AG10803 (cell line): Measurements from ENCODE around the gene DENND1A.

Experiments
- DNase-seq: peaks from one replicate; pipeline ENCODE4 v3.0.0; 2010; ENCODE audit warnings: low read depth
- H3K4me3 ChIP-seq: 2 replicates; pipeline ENCODE4 v1.5.1; 2011; ENCODE audit warnings: mild to moderate bottlenecking, low read length, control low read depth
- TF ChIP-seq, protein P1 (sequence below): conservative IDR thresholded peaks from 2 replicates; pipeline ENCODE4 v1.5.1; 2011; ENCODE audit warnings: mild to moderate bottlenecking, low read length, control low read depth, inconsistent platforms

DENND1A gene

DNA sequence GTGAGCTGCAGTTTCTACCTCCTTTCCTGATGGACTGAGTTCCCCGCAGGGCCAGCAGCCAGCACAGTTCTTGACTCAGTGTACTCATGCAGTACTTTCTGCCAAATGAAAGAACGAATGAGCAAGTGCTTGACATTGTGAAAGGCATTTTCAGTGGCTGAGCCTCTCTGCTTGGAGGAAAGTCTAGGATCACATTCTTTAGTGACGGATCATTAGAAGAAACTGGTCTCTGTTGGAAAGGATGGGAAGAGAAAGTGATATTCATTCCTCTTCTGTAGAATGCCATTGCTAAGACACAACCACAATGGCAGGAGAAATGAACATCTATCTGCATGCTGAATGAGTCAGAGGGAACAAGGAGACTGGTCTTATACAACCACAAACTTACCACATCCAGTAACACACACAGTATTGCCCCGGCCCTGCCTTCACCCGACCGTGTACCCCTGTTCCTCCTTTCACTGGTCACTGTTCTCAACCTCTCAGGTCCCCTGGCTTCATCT is 367.0 kb downstream of the DENND1A start:
- H3K4me3 ChIP-seq: no peak overlapping the region
- TF ChIP-seq, protein P1, sequence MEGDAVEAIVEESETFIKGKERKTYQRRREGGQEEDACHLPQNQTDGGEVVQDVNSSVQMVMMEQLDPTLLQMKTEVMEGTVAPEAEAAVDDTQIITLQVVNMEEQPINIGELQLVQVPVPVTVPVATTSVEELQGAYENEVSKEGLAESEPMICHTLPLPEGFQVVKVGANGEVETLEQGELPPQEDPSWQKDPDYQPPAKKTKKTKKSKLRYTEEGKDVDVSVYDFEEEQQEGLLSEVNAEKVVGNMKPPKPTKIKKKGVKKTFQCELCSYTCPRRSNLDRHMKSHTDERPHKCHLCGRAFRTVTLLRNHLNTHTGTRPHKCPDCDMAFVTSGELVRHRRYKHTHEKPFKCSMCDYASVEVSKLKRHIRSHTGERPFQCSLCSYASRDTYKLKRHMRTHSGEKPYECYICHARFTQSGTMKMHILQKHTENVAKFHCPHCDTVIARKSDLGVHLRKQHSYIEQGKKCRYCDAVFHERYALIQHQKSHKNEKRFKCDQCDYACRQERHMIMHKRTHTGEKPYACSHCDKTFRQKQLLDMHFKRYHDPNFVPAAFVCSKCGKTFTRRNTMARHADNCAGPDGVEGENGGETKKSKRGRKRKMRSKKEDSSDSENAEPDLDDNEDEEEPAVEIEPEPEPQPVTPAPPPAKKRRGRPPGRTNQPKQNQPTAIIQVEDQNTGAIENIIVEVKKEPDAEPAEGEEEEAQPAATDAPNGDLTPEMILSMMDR: no peak
- peak; percentile 97 for DNase-seq

DNA sequence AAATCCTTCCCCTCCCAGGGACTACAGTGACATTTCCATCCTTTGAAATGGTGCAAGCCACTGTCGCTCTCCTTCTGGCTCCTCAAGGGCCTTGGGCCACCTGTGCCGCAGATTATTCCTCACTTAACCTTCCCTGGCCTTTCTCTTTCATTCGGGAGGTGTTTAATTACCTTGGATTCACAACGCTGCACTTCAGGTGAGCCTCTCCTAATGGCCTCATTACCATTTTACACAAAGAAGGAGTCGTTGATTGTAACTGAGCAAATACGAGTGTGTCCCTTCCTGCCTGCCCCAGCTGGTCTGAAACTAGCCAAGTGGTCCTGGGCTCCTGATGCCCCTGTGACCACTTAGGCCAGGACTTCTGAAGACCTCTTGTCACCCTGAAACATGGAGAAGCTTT is 368.9 kb downstream of the DENND1A start:
- TF ChIP-seq, protein P1: no peak
- no peak for DNase-seq
- no peak overlapping the region for H3K4me3 ChIP-seq

DNA sequence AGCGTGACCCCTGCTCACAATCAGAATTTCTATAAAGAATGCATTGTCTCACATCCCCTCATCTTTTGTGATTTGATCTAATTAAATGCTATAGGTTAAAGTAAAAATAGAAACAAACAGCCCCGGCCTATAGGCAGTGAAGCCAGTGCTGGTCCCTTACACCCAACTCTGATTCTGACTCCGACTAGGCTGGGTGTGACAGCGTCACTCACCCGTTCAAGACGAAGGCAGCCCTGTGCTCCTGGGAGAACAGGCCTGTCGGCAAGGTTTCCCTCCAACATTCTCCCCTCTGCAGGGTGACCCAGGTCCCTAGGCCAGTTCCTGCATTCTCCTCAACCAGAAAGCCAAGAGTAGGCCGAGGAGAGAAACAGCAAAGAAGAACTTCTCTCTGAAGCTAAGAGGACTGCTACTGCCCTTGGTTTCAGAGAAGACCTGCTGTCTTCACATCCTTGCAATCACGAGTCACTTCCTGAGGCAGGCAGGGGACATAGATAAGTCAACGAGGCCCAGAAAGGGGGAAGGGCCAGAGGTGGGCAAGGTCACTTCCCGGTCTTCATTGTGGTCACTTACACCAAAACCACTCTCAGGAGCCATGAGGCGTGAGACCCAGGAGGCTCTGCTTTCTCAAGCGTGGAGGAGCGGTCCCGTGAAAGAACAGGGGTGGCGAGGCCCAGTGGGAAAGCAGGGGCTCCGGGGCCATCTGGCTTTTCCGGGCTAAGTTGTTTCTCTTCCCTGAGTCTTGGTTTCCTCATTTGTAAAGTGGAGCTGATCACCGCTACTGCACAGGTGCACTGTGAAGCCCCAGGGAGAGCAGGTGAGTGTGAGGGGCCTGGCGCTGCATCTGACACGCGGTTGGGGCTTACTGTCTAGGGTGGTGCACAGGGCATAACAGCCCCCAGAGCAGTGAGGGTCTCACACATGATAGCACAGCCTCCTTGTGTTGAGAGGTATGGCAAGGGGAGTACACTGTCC is 373.2 kb downstream of the DENND1A start:
- DNase-seq: no peak
- H3K4me3 ChIP-seq: no peak overlapping the region
- TF ChIP-seq, protein P1: no peak

DNA sequence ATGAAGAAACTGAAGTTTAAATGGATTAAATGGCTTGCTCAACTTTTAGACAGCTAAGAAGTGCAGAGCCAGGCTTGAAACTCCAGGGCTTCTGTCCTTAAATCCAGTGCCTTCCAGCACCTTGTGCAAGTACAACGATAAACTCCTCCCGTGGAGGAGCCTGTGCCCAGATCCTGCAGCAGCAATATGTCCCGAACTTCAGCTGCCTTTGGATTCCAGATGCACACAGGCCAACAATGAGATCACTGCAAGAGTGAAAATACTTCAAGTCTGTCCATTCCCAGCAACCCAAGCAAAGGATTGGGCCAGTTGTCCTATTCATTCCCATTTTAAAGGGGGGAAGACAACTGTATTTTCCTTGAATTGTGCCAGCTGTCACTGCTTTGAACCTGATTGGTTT is 374.3 kb downstream of the DENND1A start:
- DNase-seq: no peak
- H3K4me3 ChIP-seq: no peak overlapping the region
- TF ChIP-seq, protein P1: no peak

DNA sequence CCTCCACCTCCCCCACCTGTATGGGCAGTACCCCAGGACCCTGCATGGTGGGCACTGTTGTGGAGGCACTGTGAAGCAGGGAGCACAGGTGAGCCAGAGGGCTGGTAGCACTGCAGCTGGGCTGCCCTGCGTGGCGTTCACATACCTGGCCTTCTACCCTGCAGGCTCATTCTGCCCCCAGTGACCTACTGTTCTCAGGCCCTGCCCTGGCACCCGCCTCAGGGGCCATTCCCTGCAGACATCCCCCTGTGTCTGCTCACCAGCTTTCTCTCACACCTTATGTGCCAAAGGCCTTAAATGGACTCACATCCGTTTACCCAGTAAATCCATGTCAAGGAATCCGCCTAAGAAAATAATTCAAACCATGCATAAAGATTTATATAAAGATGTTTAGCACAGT is 377.4 kb downstream of the DENND1A start:
- no peak overlapping the region for H3K4me3 ChIP-seq
- TF ChIP-seq, protein P1: no peak
- DNase-seq: no peak

DNA sequence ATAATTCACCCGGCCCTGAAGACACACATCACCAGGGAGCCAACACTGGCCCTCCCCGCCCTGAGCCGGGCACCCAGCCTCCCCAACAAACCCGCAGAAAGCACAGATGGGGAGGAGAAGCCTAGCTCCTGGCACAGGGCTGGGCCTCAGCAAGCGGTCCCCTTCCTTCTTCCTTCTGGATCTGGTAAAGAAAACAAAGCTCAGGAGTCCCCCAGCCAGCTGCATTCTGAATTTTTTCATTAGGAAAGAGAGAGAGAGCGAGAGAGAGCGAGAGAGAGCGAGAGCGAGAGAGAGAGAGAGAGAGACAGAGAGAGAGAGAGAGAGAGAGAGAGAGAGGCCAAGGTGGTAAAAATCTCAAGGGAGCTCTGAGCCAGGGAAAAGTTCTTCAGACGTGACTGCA is 378.2 kb downstream of the DENND1A start:
- DNase-seq: no peak
- no peak overlapping the region for H3K4me3 ChIP-seq
- TF ChIP-seq, protein P1: no peak

DNA sequence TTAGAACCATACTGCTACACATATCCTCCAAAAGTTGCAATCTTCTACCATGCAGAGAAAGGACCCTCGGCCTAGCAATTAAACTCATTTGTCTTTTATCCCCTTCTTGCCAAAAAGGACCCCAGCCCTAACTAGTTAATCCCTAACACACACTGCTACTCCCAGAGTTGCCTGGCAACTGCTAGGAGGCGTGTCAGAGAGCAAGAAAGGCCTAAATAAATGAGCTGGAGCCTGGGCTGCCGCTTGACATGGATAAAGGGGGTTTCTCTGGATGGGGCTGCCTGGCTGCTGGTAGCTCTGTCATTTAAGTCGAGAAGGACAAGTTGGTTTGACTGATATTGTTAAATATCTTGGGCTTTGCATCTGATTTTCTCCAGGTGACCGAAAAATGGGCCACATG is 379.1 kb downstream of the DENND1A start:
- no peak for DNase-seq
- TF ChIP-seq, protein P1: no peak
- no peak overlapping the region for H3K4me3 ChIP-seq
